Pancreas (tissue), 10 donors: ENCODE results near the gene USP48. TPM values are rescaled to one million over a fixed set of nuclear protein-coding genes. Genes with fewer than 3 reads are reported as not detected.

Source experiments
- ATAC-seq, 4 donors: fragments of 200-7000 bp; cut with Tn5 transposase; one replicate each; pipeline versions ENCODE4 v1.8.0 to v1.9.1; 2020; ENCODE audit warnings: mild to moderate bottlenecking in 4 of 4, moderate library complexity in 4 of 4
- DNase-seq, 6 donors: peaks; one replicate each; pipeline ENCODE4 v3.0.0-alpha.2; 2020
- FAIRE-seq: peaks from 2 replicates; lab custom pipeline; 2012; peaks lifted over from hg19 to GRCh38; lab: Jason Lieb, UNC
- H3K27ac ChIP-seq, 4 donors: fragments of 200-600 bp; sonication (generic); 1 replicate in 3 of 4; 2 replicates in 1 of 4; pipeline versions ENCODE4 v1.5.0 to v1.8.0; 2020
- H3K27me3 ChIP-seq, 4 donors: fragments of 200-600 bp; one replicate each; pipeline ENCODE4 v1.8.0; 2021
- H3K36me3 ChIP-seq, 3 donors: fragments of 200-600 bp; sonication (generic) in 1 of 3; one replicate each; pipeline versions ENCODE4 v1.5.0 to v1.8.0; 2020 to 2021
- H3K4me1 ChIP-seq, 3 donors: fragments of 200-600 bp; one replicate each; pipeline ENCODE4 v1.8.0; 2021
- H3K4me3 ChIP-seq, 4 donors: fragments of 200-600 bp; sonication (generic) in 2 of 4; one replicate each; pipeline versions ENCODE4 v1.5.0 to v1.8.0; 2020 to 2021
- H3K9me3 ChIP-seq, 4 donors: fragments of 200-600 bp; one replicate each; pipeline ENCODE4 v1.8.0; 2021
- WGBS, 2 donors: extraction: QIAGEN DNeasy Blood & Tissue Kit; methylation state at CpG; one replicate each; pipeline ENCODE4 v1.1.7; 2013; 5-methylcytosine and 5-hydroxymethylcytosine counted together
- intact Hi-C, 3 donors: fragments of 100-400 bp; cut with DNase I; formaldehyde crosslinking; loops; one replicate each; pipeline versions ENCODE4 v1.11.1 to v1.14.2; 2022
- polyA plus RNA-seq, 2 donors: library from polyadenylated mRNA; stranded (reverse); fragments of 200-250 nt; gene quantifications; one replicate each; pipeline ENCODE4 v1.2.3, GENCODE V29; 2013
- total RNA-seq, 6 donors: library from RNA; stranded (reverse); fragmentation: NEBNext Ultra II Directional in 4 of 6; extraction: Animal tissue kit (Norgen Biotek cat#: 25700) in 4 of 6; gene quantifications; one replicate each; pipeline versions ENCODE4 v1.2.1 to v1.2.4, GENCODE V29; 2021 to 2023
- TF ChIP-seq, protein P1 (sequence below), 4 donors: fragments of 200-600 bp; sonication (generic) in 3 of 4; IDR thresholded peaks; one replicate each; pipeline versions ENCODE4 v1.5.0 to v1.8.0; 2021; ENCODE audit warnings: antibody characterized with exemption in 4 of 4
- donor health status: healthy with polysubstance abuse.
- donor health status: DM: no; HTN: no; CAD: no; lungs with moderate emphysema.
- donor health status: DM: no; HTN: no; CAD: no.
- donor health status: control.
- donor health status: control.
- donor health status: Bipolar disorder and iron deficiency.
- donor health status: DM: yes; HTN: yes; CAD: no.
- donor health status: DM: no; HTN: no; CAD: no.
- donor health status: DM: no; HTN: no; CAD: no.
- donor health status: DM: yes; HTN: yes; CAD: no.

Gene USP48
- total and polyA plus RNA-seq, 8 donors: 14.9 to 30.6 (median 25.9) TPM

DNA sequence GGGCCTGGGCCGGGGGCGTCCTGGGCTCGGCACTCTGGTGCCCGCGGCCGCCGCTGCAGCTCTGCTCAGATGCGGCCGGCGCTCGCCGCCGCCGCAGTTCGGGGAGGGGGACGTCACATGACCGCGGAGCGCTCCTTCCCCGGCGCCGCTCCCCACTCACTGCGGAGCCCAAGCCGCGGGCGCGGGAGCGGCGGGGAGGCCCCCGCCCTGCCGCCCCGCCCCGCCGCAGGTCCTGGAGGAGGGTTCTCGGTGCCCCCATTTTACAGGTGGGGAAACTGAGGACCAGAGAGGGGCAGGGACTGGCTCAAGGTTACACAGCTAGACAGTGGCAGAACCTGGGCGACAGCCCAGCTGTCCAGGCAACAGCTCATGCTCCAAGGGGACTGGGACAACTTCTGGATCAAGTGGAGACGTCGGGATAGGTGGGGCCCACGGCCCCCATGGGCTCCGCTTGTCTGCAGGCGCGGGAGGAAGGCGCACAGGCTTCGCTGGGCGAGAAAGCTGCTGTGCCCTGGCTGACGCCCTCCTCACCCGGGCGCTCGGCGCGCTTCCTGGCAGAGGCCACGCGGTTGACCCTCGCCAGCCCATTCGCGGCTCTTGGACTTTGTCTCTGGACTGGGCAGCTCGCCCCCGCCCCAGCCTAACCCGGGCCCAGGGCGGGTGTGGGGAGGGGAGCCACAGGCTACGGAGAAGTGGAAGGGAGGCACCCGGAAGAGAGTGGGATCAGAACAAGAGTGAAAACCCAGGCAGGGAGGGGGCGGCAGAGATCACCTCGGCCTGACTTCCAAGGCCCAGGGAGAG is 113.5 kb downstream of the USP48 start, which contains the start of gene RAP1GAP:
RAP1GAP (minus strand) TSS at position 100 of the 801 bp plus-strand sequence. CDS start 49,325 bp downstream, outside the sequence.
- Histone ChIP-seq H3K9me3 (no peaks in the 10 kb centered on the region), H3K27me3 (no peaks in the 10 kb centered on the region), H3K4me3 (peak within 1 kb of the TSS; percentile 15 to 64 (median 40)), H3K4me1 (peaks cover 12 to 30% (median 16%) of the 10 kb centered on the region in 3 donors), H3K27ac (no peak within 1 kb of the TSS), H3K36me3 (no peaks in the 10 kb centered on the region)
- intact Hi-C loops: no loop called here
- ATAC-seq (peak; percentile 64 to 77 (median 71)), FAIRE-seq (no peak), DNase-seq (peak; percentile 66 to 89 (median 74))
- 1% methylated on average over 52 to 64 of the region's 64 CpGs for WGBS, 2 donors
- TF ChIP-seq, protein P1, sequence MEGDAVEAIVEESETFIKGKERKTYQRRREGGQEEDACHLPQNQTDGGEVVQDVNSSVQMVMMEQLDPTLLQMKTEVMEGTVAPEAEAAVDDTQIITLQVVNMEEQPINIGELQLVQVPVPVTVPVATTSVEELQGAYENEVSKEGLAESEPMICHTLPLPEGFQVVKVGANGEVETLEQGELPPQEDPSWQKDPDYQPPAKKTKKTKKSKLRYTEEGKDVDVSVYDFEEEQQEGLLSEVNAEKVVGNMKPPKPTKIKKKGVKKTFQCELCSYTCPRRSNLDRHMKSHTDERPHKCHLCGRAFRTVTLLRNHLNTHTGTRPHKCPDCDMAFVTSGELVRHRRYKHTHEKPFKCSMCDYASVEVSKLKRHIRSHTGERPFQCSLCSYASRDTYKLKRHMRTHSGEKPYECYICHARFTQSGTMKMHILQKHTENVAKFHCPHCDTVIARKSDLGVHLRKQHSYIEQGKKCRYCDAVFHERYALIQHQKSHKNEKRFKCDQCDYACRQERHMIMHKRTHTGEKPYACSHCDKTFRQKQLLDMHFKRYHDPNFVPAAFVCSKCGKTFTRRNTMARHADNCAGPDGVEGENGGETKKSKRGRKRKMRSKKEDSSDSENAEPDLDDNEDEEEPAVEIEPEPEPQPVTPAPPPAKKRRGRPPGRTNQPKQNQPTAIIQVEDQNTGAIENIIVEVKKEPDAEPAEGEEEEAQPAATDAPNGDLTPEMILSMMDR (IDR thresholded peaks at IDR 0.05): no peak

DNA sequence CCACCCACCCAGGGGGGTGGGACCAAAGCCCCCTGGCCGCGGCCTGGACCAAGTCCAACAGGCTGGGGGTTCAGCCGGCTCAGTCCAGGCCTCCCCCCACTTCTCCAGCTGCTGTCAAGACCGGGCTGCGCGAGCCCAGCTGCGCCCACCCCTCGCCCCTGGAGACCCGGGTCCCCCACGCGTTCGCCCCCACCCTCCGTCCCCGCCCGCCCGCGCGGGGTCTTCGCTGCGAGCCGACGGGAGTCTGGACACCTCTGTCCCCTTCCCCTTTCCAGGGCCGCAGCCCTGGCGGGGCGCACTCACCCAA is 114.0 kb downstream of the USP48 start:
- TF ChIP-seq, protein P1 (IDR thresholded peaks at IDR 0.05): no peak
- intact Hi-C loops: no loop called here
- ATAC-seq (no peak), FAIRE-seq (no peak), DNase-seq (peak in 2 of 6 donors; percentile 64 to 82)
- Histone ChIP-seq H3K36me3 (no peaks in the 10 kb centered on the region), H3K9me3 (no peaks in the 10 kb centered on the region), H3K4me1 (peaks cover 12 to 30% (median 16%) of the 10 kb centered on the region in 3 donors), H3K27ac (no peak overlapping the region), H3K4me3 (peak overlapping the region; percentile 15 to 64 (median 40)), H3K27me3 (no peaks in the 10 kb centered on the region)
- WGBS, 2 donors: 1 to 7% methylated on average over 3 to 25 of the region's 25 CpGs

DNA sequence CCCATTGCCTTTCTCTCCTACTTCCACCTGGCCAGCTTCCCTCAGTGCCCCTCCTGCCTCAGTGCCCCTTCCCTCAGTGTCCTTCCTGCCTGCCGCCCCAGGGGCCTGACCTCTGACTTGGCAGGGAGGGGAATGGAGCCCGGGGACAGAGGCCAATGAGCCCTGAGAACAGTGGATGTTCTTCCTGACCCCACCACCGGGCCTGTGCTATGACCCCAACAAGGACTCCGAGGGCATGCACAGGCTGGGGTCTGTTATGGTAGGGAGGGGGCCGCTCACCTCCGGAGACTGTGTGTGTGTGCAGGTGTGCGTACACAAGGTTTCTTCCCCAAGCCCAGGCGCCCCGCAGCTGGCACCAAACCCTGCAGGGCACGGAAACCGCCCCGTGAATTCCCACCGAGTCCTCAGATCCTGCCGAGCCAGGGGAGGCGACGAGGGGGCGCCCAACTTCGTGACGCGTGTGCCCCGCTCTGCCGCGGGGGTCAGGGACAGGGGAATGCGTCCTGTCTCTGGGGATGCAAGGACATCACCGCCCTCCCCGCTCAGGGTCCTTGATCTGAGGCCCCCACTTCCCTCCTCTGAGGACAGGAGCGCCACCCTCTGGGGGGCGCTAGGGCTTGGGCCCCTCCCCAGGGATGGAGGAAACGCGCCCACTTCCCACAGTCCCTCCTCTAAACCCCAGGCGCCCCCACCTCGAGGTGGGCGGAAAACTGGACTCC is 114.6 kb downstream of the USP48 start:
- WGBS, 2 donors: 9% methylated on average over 30 to 33 of the region's 33 CpGs
- peak in 2 of 4 donors; percentile 4 to 10 for ATAC-seq
- no peaks in the 10 kb centered on the region for H3K27me3 ChIP-seq
- TF ChIP-seq, protein P1 (IDR thresholded peaks at IDR 0.05): no peak
- peak in 1 of 6 donors; percentile 68 for DNase-seq
- no peaks in the 10 kb centered on the region for H3K36me3 ChIP-seq
- FAIRE-seq: no peak
- H3K27ac ChIP-seq: no peak overlapping the region
- peak overlapping the region in 3 of 4 donors; percentile 27 to 64 (median 52) for H3K4me3 ChIP-seq
- H3K4me1 ChIP-seq: peaks cover 12 to 26% (median 16%) of the 10 kb centered on the region in 3 donors
- no peaks in the 10 kb centered on the region for H3K9me3 ChIP-seq
- intact Hi-C loops: no loop called here

DNA sequence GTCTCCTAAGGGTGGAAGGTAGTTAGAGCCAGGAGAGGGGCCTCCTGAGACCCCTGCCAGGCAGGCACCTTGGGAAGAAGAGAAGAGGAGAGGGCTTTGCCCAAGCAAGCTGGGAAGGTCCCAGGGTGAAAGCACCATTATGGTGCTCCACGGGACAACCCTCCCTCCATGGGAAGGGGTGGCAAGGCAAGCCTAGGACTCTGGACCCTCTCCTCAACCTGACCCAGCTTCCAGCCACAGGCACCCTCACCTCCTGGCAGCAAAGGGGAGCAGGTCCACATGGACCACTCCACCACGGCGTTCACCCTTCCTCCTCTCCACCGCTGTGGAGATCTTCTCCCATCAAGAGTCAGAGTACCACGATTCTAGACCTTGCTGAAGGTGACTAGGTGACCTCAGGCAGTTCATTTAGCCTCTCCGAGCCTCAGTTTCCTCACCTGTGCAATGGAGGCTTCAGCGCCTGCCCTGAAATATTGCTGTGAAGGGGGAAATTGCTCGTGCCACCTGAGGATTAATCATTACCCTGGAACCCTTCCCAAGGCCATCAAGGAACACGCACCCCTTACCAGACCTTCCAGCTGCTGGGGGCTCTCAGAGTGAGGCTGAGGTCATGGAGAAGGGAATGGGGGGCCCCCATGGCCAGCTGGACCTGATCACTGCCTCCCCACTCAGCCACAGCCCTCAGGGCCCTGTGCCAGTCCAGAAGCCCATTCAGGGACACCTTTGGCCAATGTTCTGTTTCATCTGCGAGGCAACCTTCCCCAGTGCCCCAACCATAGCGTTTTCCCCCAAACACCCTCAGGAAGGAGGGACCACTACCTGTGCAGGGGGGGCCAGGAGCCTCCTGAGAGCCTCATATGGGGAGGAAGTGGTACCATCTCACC is 115.4 kb downstream of the USP48 start:
- Histone ChIP-seq H3K9me3 (no peaks in the 10 kb centered on the region), H3K4me3 (no peak overlapping the region), H3K36me3 (no peaks in the 10 kb centered on the region), H3K4me1 (peaks cover 9 to 18% (median 16%) of the 10 kb centered on the region in 3 donors), H3K27me3 (no peaks in the 10 kb centered on the region), H3K27ac (no peak overlapping the region)
- FAIRE-seq (no peak), ATAC-seq (no peak), DNase-seq (no peak)
- intact Hi-C loops: no loop called here
- TF ChIP-seq, protein P1 (IDR thresholded peaks at IDR 0.05): no peak
- 65 to 72% methylated on average over 10 to 11 of the region's 11 CpGs for WGBS, 2 donors
